ENCODE results near the gene MTMR10.

MTMR10 gene

GRCh38 chr15:30919877-30920550, 71.4 kb downstream of the MTMR10 start:
- no peak for DNase-seq

GRCh38 chr15:30918366-30918765, 73.1 kb downstream of the MTMR10 start:
- no peak for DNase-seq

GRCh38 chr15:30917675-30918074, 73.8 kb downstream of the MTMR10 start:
- DNase-seq, result no peak

GRCh38 chr15:30917013-30917412, 74.4 kb downstream of the MTMR10 start:
- DNase-seq, result no peak

GRCh38 chr15:30913761-30914160, 77.7 kb downstream of the MTMR10 start:
- DNase-seq, result no peak

GRCh38 chr15:30906366-30906765, 85.1 kb downstream of the MTMR10 start:
- DNase-seq, result no peak

- DNase-seq, result no peak
Measured at GRCh38 chr15:30905821-30906220, 85.6 kb downstream of the MTMR10 start.

- DNase-seq, result no peak
Measured at GRCh38 chr15:30904812-30905211, 86.6 kb downstream of the MTMR10 start.

GRCh38 chr15:30903497-30904187, 87.8 kb downstream of the MTMR10 start, which contains the start of gene FAN1:
TSS of gene FAN1 (plus strand) at chr15:30903915. CDS start at chr15:30904664, 749 bp downstream.
- DNase-seq, result peak; percentile 89

- no peak for DNase-seq
Measured at GRCh38 chr15:30901889-30902288, 89.5 kb downstream of the MTMR10 start.

- no peak for DNase-seq
Measured at GRCh38 chr15:30896211-30896606, 95.2 kb downstream of the MTMR10 start.

GRCh38 chr15:30895461-30896210, 95.8 kb downstream of the MTMR10 start:
- DNase-seq, result no peak

- no peak for DNase-seq
Measured at GRCh38 chr15:30889196-30889595, 102.2 kb downstream of the MTMR10 start.
